ENCODE measurements around the gene CCDC27. TPM values are rescaled to one million over a fixed set of nuclear protein-coding genes. Genes with fewer than 3 reads are reported as not detected.

The CCDC27 gene
- total and polyA plus RNA-seq, 2 of the 13 experiments (the other 11 are each of a cell fraction or from before 2014, with no cell fraction given), result not detected

GRCh38 chr1:3767328-3767925 lies 15.2 kb downstream of the CCDC27 start (continued):
- no peak for TF ChIP-seq ZNF598 (CRISPR knock-in tag; IDR thresholded peaks at IDR 0.05; ENCODE audit: borderline replicate concordance)
- TF ChIP-seq RNF2 (conservative IDR thresholded peaks at IDR 0.05; ENCODE audit: low read depth), result no peak
- TF ChIP-seq SIN3A (IDR thresholded peaks at IDR 0.05; ENCODE audit: borderline replicate concordance, low read depth, low read length), result no peak
- no peak for TF ChIP-seq POLR2A (IDR thresholded peaks at IDR 0.05; ENCODE audit: insufficient read depth in 1 of 2, low read depth in 2 of 2, low read length in 2 of 2)
- no peak for TF ChIP-seq SKIL (CRISPR knock-in tag; IDR thresholded peaks at IDR 0.05; ENCODE audit: borderline replicate concordance)
- TF ChIP-seq TRIM22 (IDR thresholded peaks at IDR 0.05), result no peak
- no peak for TF ChIP-seq MTERF4 (CRISPR knock-in tag; IDR thresholded peaks at IDR 0.05)
- TF ChIP-seq MLXIP (CRISPR knock-in tag; IDR thresholded peaks at IDR 0.05; ENCODE audit: borderline replicate concordance), result no peak
